Left ventricle myocardium inferior (tissue), 1 donor: ENCODE results near the gene C5orf15. TPM values are rescaled to one million over a fixed set of nuclear protein-coding genes. Genes with fewer than 3 reads are reported as not detected.

ENCODE experiments used
- DNase-seq: peaks from one replicate; pipeline ENCODE4 v3.0.0-alpha.2; 2020
- H3K27ac ChIP-seq: fragments of 200-600 bp; replicated peaks from 2 replicates; pipeline ENCODE4 v1.8.0; 2021
- H3K27me3 ChIP-seq: fragments of 200-600 bp; 2 replicates; pipeline ENCODE4 v1.8.0; 2021; ENCODE audit warnings: low read depth
- H3K36me3 ChIP-seq: fragments of 200-600 bp; 2 replicates; pipeline ENCODE4 v1.8.0; 2021
- H3K4me1 ChIP-seq: fragments of 200-600 bp; 2 replicates; pipeline ENCODE4 v1.8.0; 2021
- H3K4me3 ChIP-seq: fragments of 200-600 bp; 2 replicates; pipeline ENCODE4 v1.8.0; 2021; ENCODE audit warnings: mild to moderate bottlenecking, moderate library complexity
- H3K9me3 ChIP-seq: fragments of 200-600 bp; replicated peaks from 2 replicates; pipeline ENCODE4 v1.8.0; 2021
- intact Hi-C: fragments of 100-400 bp; cut with micrococcal nuclease; formaldehyde crosslinking; loops from one replicate; pipeline ENCODE4 v1.11.0; 2022
- total RNA-seq: library from RNA; stranded (reverse); fragmentation: NEBNext Ultra II Directional; extraction: Animal tissue kit (Norgen Biotek cat#: 25700); gene quantifications from one replicate; pipeline ENCODE4 v1.2.1, GENCODE V29; 2021
- TF ChIP-seq, protein P1 (sequence below): fragments of 200-600 bp; IDR thresholded peaks from 2 replicates; pipeline ENCODE4 v1.8.0; 2021; ENCODE audit warnings: antibody characterized with exemption, mild to moderate bottlenecking, borderline replicate concordance
- donor health status: DM: no; HTN: yes; CAD: no; lungs with severe emphysema.

The C5orf15 gene
- total RNA-seq, 1 donor from 2014 or later: 34.4 TPM

DNA sequence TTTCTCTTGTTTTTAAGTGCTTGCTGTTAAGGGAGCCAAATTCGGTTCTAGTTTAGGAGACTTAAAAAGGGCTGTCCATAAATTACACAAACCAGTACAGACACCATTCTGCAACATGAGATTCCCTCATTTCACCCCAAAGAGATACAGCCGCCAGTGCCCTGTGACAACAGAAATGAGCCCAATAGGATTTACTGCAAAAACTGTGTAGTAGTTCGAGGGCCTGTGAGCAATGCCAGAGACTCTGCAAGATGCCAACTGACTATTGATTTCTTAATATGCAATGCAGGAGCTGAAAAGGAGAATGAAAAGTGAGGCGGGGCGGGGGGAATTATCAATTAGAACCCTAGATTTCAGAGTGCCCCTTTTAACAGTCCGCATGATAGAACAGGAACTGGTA is 5.7 kb upstream of the C5orf15 start:
- no peaks in the 10 kb centered on the region for H3K9me3 ChIP-seq
- no peak overlapping the region for H3K4me3 ChIP-seq
- peaks cover 82% of the 10 kb centered on the region for H3K36me3 ChIP-seq
- intact Hi-C loops: no loop called here
- H3K27me3 ChIP-seq: no peaks in the 10 kb centered on the region
- TF ChIP-seq, protein P1, sequence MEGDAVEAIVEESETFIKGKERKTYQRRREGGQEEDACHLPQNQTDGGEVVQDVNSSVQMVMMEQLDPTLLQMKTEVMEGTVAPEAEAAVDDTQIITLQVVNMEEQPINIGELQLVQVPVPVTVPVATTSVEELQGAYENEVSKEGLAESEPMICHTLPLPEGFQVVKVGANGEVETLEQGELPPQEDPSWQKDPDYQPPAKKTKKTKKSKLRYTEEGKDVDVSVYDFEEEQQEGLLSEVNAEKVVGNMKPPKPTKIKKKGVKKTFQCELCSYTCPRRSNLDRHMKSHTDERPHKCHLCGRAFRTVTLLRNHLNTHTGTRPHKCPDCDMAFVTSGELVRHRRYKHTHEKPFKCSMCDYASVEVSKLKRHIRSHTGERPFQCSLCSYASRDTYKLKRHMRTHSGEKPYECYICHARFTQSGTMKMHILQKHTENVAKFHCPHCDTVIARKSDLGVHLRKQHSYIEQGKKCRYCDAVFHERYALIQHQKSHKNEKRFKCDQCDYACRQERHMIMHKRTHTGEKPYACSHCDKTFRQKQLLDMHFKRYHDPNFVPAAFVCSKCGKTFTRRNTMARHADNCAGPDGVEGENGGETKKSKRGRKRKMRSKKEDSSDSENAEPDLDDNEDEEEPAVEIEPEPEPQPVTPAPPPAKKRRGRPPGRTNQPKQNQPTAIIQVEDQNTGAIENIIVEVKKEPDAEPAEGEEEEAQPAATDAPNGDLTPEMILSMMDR: no peak
- peaks cover 32% of the 10 kb centered on the region for H3K4me1 ChIP-seq
- no peak for DNase-seq
- no peak overlapping the region for H3K27ac ChIP-seq

DNA sequence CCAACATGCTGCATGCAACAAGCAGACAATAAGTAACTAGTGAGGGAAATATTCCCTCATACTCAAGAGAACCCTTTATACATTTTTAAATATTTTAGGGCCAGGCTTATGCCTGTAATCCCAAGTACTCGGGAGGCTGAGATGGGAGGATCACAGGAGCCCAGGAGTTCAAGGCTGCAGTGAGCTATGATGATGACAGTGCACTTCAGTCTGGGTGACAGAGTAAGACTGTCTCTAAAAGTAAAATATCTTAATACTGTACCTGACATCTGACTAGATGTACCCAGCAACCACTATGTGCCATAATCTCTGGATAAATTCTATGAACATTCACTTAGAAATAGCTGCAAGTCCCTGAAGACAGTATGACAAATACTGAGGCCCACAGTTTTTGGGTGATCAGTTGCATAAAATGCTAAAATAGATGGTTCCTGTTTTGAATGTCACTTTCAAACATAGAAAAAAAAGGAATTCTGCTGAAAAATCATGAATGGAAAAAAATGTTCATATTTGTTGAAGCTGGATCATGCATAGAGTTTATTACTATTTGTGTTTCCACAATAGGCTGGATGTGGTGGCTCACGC is 2.0 kb upstream of the C5orf15 start:
- no peak overlapping the region for H3K4me3 ChIP-seq
- no peak for DNase-seq
- H3K27ac ChIP-seq: peak overlapping the region; percentile 96
- TF ChIP-seq, protein P1: no peak
- no peaks in the 10 kb centered on the region for H3K27me3 ChIP-seq
- H3K36me3 ChIP-seq: peaks cover 52% of the 10 kb centered on the region
- H3K4me1 ChIP-seq: peaks cover 41% of the 10 kb centered on the region
- no peaks in the 10 kb centered on the region for H3K9me3 ChIP-seq
- intact Hi-C loops: no loop called here

DNA sequence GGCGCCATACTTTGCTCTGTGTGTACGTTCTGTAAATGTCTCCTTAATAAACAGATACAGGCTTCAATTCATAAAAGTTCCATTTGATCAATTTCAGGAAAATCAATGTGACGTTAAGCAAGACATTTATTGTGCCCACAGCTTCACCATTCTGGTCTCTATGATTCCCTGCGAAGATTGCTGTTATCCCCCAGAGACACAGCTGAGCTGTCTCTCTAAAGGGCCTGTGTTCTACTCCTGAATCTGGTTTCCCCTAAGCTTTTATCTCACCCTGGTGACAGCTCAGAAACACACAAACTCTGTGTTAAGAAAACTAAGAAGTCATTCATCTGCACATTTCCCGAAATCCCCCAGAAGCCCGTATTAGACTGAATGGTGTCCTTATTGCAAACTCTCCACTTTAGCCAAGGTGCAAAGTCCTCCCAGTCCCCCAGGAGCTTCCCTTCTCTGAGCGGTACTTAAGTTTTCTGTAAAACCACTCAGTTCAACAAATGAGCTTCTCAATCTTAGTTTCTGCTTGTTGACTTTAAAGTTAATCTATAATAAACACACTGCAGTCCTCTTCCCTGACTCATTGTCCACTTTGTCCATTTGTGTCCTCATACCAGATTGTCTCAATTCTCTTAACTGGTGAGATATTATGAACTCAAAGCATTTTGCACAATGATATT is 1.4 kb upstream of the C5orf15 start:
- peak overlapping the region; percentile 96 for H3K27ac ChIP-seq
- DNase-seq: no peak
- no peak overlapping the region for H3K4me3 ChIP-seq
- intact Hi-C loops: no loop called here
- TF ChIP-seq, protein P1: no peak
- H3K36me3 ChIP-seq: peaks cover 45% of the 10 kb centered on the region
- H3K9me3 ChIP-seq: no peaks in the 10 kb centered on the region
- H3K27me3 ChIP-seq: no peaks in the 10 kb centered on the region
- peaks cover 47% of the 10 kb centered on the region for H3K4me1 ChIP-seq

DNA sequence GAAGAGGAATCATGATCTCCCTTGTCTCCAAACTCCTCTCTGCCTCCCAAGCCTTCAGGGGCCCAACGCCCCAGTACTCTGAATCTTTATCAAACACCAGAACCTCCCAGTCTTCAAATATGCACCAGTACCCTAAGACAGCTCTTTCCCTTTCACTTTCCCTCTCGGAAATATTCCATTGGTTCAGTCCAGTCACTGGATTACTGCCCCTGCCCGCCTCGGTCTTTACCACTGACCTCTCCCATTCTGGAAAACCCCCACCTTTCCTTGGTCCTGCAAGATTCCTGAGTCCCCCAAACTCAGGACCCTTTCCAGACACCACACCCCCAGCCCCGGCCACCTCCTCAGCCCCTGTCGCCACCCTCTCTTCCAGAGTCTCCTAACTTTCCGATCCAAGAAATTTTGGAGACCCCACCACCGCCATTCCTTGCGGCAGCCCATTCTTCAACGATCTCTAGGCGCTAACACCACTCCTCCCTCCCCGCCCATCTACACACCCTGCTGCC is 674 bp downstream of the C5orf15 start:
- peak overlapping the region; percentile 96 for H3K27ac ChIP-seq
- H3K36me3 ChIP-seq: peaks cover 34% of the 10 kb centered on the region
- peaks cover 54% of the 10 kb centered on the region for H3K4me1 ChIP-seq
- intact Hi-C loops: no loop called here
- peak overlapping the region; percentile 96 for H3K4me3 ChIP-seq
- DNase-seq: no peak
- peaks cover 8% of the 10 kb centered on the region for H3K9me3 ChIP-seq
- no peaks in the 10 kb centered on the region for H3K27me3 ChIP-seq
- TF ChIP-seq, protein P1: no peak

DNA sequence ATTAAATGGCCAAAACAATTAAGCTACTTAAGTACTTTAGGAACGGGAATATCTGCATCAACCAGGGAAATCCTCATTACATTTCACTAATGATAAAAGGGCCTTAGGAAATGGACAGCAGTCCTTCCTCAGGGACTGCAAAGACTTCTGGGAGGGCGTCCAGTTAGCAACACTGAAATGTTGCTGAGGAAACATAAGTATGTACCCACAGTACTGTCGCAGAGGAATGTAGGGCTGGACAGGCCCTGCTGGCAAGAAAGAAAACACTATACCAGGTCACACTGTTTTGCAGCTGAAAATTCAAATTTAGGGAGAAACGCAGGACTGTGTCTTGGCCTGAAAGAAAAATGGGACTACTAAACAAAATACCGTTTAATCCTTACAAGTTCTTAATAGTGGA is 1.3 kb downstream of the C5orf15 start:
- Histone ChIP-seq H3K4me3 (peak overlapping the region; percentile 96), H3K9me3 (peaks cover 8% of the 10 kb centered on the region), H3K4me1 (peaks cover 60% of the 10 kb centered on the region), H3K27ac (peak overlapping the region; percentile 96), H3K27me3 (no peaks in the 10 kb centered on the region), H3K36me3 (peaks cover 30% of the 10 kb centered on the region)
- no peak for DNase-seq
- intact Hi-C loops: no loop called here
- TF ChIP-seq, protein P1: no peak
